Adrenal gland (tissue), 12 donors: ENCODE data around the gene PCYT1B. TPM values are rescaled to one million over a fixed set of nuclear protein-coding genes. Genes with fewer than 3 reads are reported as not detected.

ENCODE experiments used
- DNase-seq, 7 donors: peaks; one replicate each; pipeline ENCODE4 v3.0.0-alpha.2; 2019 to 2020
- H3K27ac ChIP-seq, 5 donors: fragments of 200-600 bp; sonication (generic) in 4 of 5; 1 replicate in 3 of 5; 2 replicates in 2 of 5; pipeline versions ENCODE4 v1.5.1 to v1.8.0; 2016 to 2020; ENCODE audit warnings: mild to moderate bottlenecking in 1 of 5
- H3K27me3 ChIP-seq: fragments of 200-600 bp; 2 replicates; pipeline ENCODE4 v1.8.0; 2021
- H3K36me3 ChIP-seq, 2 donors: fragments of 200-600 bp; replicated peaks in 1 of 2; 1 replicate in 1 of 2; 2 replicates in 1 of 2; pipeline versions ENCODE4 v1.5.1 to v1.8.0; 2018 to 2022
- H3K4me1 ChIP-seq, 2 donors: fragments of 200-600 bp; replicated peaks in 1 of 2; 1 replicate in 1 of 2; 2 replicates in 1 of 2; pipeline versions ENCODE4 v1.5.1 to v1.8.0; 2018 to 2021
- H3K4me3 ChIP-seq, 4 donors: fragments of 200-600 bp; sonication (generic) in 3 of 4; one replicate each; pipeline ENCODE4 v1.5.1; 2016 to 2018
- H3K9me3 ChIP-seq, 3 donors: fragments of 200-600 bp; sonication (generic) in 1 of 3; replicated peaks in 1 of 3; 1 replicate in 2 of 3; 2 replicates in 1 of 3; pipeline versions ENCODE4 v1.5.1 to v1.8.0; 2016 to 2021
- CTCF ChIP-seq, 6 experiments: fragments of 450-650 bp in 4 of 6; fragments of 200-600 bp in 2 of 6; sonication (generic) in 1 of 6; IDR thresholded peaks; 1 replicate in 5 of 6; 2 replicates in 1 of 6; pipeline versions ENCODE4 v1.5.1 to v1.8.0; 2016 to 2021; ENCODE audit warnings: antibody characterized with exemption in 6 of 6, mild to moderate bottlenecking in 2 of 6, moderate library complexity in 1 of 6
- POLR2A ChIP-seq, 2 donors: fragments of 450-650 bp; IDR thresholded peaks; one replicate each; pipeline ENCODE4 v1.6.1; 2017; ENCODE audit warnings: antibody characterized with exemption in 2 of 2, mild to moderate bottlenecking in 2 of 2, moderate library complexity in 1 of 2
- WGBS, 4 donors: extraction: QIAGEN DNeasy Blood & Tissue Kit in 2 of 4; methylation state at CpG; one replicate each; pipeline versions ENCODE4 v1.1.5 to v1.1.7; 2013 to 2017; 5-methylcytosine and 5-hydroxymethylcytosine counted together
- intact Hi-C, 2 donors: fragments of 100-400 bp; cut with DNase I; formaldehyde crosslinking; loops; one replicate each; pipeline versions ENCODE4 v1.14.1 to v1.15.0; 2022 to 2023
- polyA plus RNA-seq, 3 donors: library from polyadenylated mRNA; stranded (reverse); fragments of 200-250 nt in 2 of 3; fragments of 350-450 nt in 1 of 3; fragmentation: Illumina TruSeq in 1 of 3; extraction: RNeasy Lipid Tissue Mini Kit (QIAGEN cat#74804) in 1 of 3; gene quantifications; one replicate each; pipeline ENCODE4 v1.2.3, GENCODE V29; 2013 to 2014
- total RNA-seq, 9 donors: library from RNA; depleted of rRNA in 4 of 9; stranded (reverse); fragments of >200 nt in 4 of 9; fragments of 120-200 nt in 1 of 9; fragmentation: NEBNext Ultra II Directional in 1 of 9; extraction: Animal tissue kit (Norgen Biotek cat#: 25700) in 1 of 9; gene quantifications; one replicate each; pipeline versions ENCODE4 v1.1.0 to v1.2.4, GENCODE V29; 2013 to 2023
- donor health status: healthy with polysubstance abuse.
- donor health status: Bipolar disorder and iron deficiency.
- donor health status: DM: yes; HTN: yes; CAD: no.
- donor health status: DM: no; HTN: no; CAD: no.
- donor health status: DM: no; HTN: no; CAD: no.
- donor health status: DM: yes; HTN: yes; CAD: no.

The PCYT1B gene
- total and polyA plus RNA-seq, 12 donors = 0.40 to 12.1 (median 1.4) TPM

- intact Hi-C loops = no loop called here
- TF ChIP-seq CTCF (IDR thresholded peaks at IDR 0.05) (no peak), POLR2A (IDR thresholded peaks at IDR 0.05) (no peak)
- H3K36me3 ChIP-seq = no peaks in the 10 kb centered on the region
- H3K4me1 ChIP-seq = no peaks in the 10 kb centered on the region
- no peak overlapping the region for H3K27ac ChIP-seq
- no peak overlapping the region for H3K4me3 ChIP-seq
- no peaks in the 10 kb centered on the region for H3K9me3 ChIP-seq
- 74 to 95% (median 91%) methylated on average over 1 of the region's 1 CpG for WGBS, 4 donors
- H3K27me3 ChIP-seq = no peaks in the 10 kb centered on the region
- DNase-seq = no peak
Measured at GRCh38 chrX:24547961-24548360, 99.2 kb downstream of the PCYT1B start.

DNA sequence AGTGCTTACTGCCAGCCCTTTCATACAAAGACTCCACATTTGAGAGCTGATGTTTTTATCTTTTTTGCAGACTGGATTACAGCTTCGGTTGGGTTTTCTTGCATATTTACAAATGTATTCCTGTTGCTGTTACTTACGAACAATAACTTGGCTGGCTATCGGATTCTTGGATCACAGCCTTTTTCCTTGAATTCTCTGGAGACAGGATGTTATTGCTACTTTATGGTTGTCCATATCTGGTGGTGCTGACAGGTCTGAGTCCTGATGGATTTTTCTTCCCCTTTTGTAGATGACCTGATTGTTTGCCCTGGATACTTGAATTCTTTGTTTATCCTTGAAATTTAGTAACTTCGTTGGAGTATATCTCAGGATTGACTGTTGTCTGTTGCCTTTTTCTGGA lies 104.4 kb downstream of the PCYT1B start:
- WGBS, 4 donors = 22 to 47% (median 45%) methylated on average over 4 of the region's 4 CpGs

DNA sequence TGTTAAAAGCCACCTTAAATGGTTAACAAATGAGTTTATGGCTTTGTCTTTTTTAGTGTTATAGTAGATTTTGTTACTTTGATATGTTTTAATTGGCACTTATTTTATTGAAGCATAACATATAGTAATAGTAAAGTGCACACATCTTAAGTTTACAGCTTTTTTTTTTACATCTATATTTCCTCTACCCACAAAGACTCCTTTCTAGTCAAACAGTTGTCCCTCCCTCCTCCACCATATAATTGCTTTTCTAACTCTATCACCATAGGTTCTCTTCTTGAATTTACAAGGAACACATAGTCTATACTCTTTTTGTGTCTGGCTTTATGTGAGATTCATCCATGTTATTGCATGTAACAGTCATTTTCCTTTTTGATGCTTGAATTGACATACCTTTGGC lies 110.6 kb downstream of the PCYT1B start:
- intact Hi-C loops = no loop called here
- H3K4me1 ChIP-seq = no peaks in the 10 kb centered on the region
- DNase-seq = no peak
- TF ChIP-seq CTCF (IDR thresholded peaks at IDR 0.05) (no peak), POLR2A (IDR thresholded peaks at IDR 0.05) (no peak)
- H3K9me3 ChIP-seq = no peaks in the 10 kb centered on the region
- H3K36me3 ChIP-seq = no peaks in the 10 kb centered on the region
- H3K27ac ChIP-seq = no peak overlapping the region
- H3K27me3 ChIP-seq = no peaks in the 10 kb centered on the region
- H3K4me3 ChIP-seq = no peak overlapping the region

More for the DNA sequence above, 104.4 kb downstream of the PCYT1B start:
- TF ChIP-seq CTCF (IDR thresholded peaks at IDR 0.05) = no peak
- TF ChIP-seq POLR2A (IDR thresholded peaks at IDR 0.05) = no peak
- Histone ChIP-seq H3K9me3 (no peaks in the 10 kb centered on the region), H3K4me1 (no peaks in the 10 kb centered on the region), H3K36me3 (no peaks in the 10 kb centered on the region), H3K4me3 (no peak overlapping the region), H3K27ac (no peak overlapping the region), H3K27me3 (no peaks in the 10 kb centered on the region)
- intact Hi-C loops = no loop called here
- no peak for DNase-seq

DNA sequence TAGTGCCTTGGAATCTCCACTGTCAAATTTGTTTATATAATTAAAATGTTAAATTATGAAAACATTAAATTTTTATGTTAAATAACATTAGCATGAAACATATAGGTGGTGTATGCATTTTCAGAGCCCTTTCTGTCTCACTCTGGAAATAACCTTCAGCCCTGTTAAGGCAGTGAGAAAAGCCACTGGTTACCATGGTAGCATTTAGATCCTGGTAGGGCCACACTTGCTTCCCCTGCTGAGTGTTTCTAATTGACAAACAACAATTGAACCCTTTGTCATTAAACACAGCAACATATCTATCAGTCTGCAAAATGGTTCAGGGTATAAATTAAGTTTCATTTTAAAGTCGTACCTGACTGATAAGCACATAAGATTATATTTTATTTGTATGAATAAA lies 118.5 kb downstream of the PCYT1B start:
- Histone ChIP-seq H3K9me3 (no peaks in the 10 kb centered on the region), H3K4me3 (no peak overlapping the region), H3K36me3 (no peaks in the 10 kb centered on the region), H3K4me1 (no peaks in the 10 kb centered on the region), H3K27me3 (no peaks in the 10 kb centered on the region), H3K27ac (no peak overlapping the region)
- TF ChIP-seq POLR2A (IDR thresholded peaks at IDR 0.05) (no peak), CTCF (IDR thresholded peaks at IDR 0.05) (no peak)
- intact Hi-C loops = no loop called here
- 53 to 78% (median 71%) methylated on average over 1 of the region's 1 CpG for WGBS, 4 donors
- DNase-seq = no peak
